Brain microvascular endothelial cell (primary cell): ENCODE results near the gene RAB11FIP3.

Source experiments
- DNase-seq: peaks from one replicate; pipeline ENCODE4 v3.0.0-alpha.2; 2020
- H3K27ac ChIP-seq: fragments of 250-450 bp; sonication (Bioruptor Pico); 2 replicates; pipeline ENCODE4 v1.5.1; 2020; ENCODE audit warnings: mild to moderate bottlenecking, moderate library complexity
- H3K27me3 ChIP-seq: fragments of 250-450 bp; sonication (Bioruptor Pico); replicated peaks from 2 replicates; pipeline ENCODE4 v1.5.1; 2020; ENCODE audit warnings: mild to moderate bottlenecking
- H3K36me3 ChIP-seq: fragments of 250-450 bp; sonication (Bioruptor Pico); replicated peaks from 2 replicates; pipeline ENCODE4 v1.5.1; 2020; ENCODE audit warnings: mild to moderate bottlenecking
- H3K4me3 ChIP-seq: 2 replicates; pipeline ENCODE4 v1.5.1; 2011; ENCODE audit warnings: low read depth, mild to moderate bottlenecking, control low read depth, low read length, moderate library complexity
- CTCF ChIP-seq: IDR thresholded peaks from 2 replicates; pipeline ENCODE4 v1.5.1; 2011; ENCODE audit warnings: low read depth, mild to moderate bottlenecking, moderate library complexity, low read length, control low read depth, inconsistent platforms; ENCODE audit errors: missing control alignments
- in situ Hi-C: cut with HindIII; loops from 2 replicates; pipeline ENCODE4 v1.10.0; 2017; ENCODE audit warnings: low sequenced_read_pairs, low pct_ligation_motif_present

The RAB11FIP3 gene

GRCh38 chr16:524274-525040 is 99.0 kb downstream of the RAB11FIP3 start:
- peaks cover 12% of the 10 kb centered on the region for H3K36me3 ChIP-seq
- no peaks in the 10 kb centered on the region for H3K27me3 ChIP-seq
- in situ Hi-C loops = no loop called here
- TF ChIP-seq CTCF = no peak
- H3K4me3 ChIP-seq = no peak overlapping the region
- H3K27ac ChIP-seq = no peak overlapping the region
- no peak for DNase-seq

- Histone ChIP-seq H3K27me3 (no peaks in the 10 kb centered on the region), H3K27ac (peak overlapping the region; percentile 88), H3K36me3 (peaks cover 8% of the 10 kb centered on the region), H3K4me3 (no peak overlapping the region)
- DNase-seq = no peak
- TF ChIP-seq CTCF = no peak
- in situ Hi-C loops = no loop called here
Observed at GRCh38 chr16:525123-525519, 99.7 kb downstream of the RAB11FIP3 start.

- Histone ChIP-seq H3K27ac (peak overlapping the region; percentile 88), H3K36me3 (peaks cover 3% of the 10 kb centered on the region), H3K27me3 (no peaks in the 10 kb centered on the region), H3K4me3 (peak overlapping the region; percentile 71)
- in situ Hi-C loops = no loop called here
- no peak for TF ChIP-seq CTCF
- DNase-seq = peak; percentile 82
Observed at GRCh38 chr16:525520-526180, 100.2 kb downstream of the RAB11FIP3 start.

GRCh38 chr16:526181-527014 is 100.9 kb downstream of the RAB11FIP3 start:
- Histone ChIP-seq H3K4me3 (peak overlapping the region; percentile 71), H3K27me3 (no peaks in the 10 kb centered on the region), H3K27ac (peak overlapping the region; percentile 88), H3K36me3 (no peaks in the 10 kb centered on the region)
- DNase-seq = no peak
- in situ Hi-C loops = no loop called here
- TF ChIP-seq CTCF = no peak

GRCh38 chr16:527015-527903 is 101.8 kb downstream of the RAB11FIP3 start, which contains the start of gene CAPN15:
Gene CAPN15 (plus strand): TSS chr16:527712. CDS start chr16:546839, 19,127 bp downstream.
- in situ Hi-C loops = no loop called here
- peak; percentile 69 for DNase-seq
- TF ChIP-seq CTCF = no peak
- no peaks in the 10 kb centered on the region for H3K27me3 ChIP-seq
- H3K4me3 ChIP-seq = peak within 1 kb of the TSS; percentile 74
- H3K36me3 ChIP-seq = no peaks in the 10 kb centered on the region
- H3K27ac ChIP-seq = peak within 1 kb of the TSS; percentile 88
